K562 (cell line): ENCODE measurements around the gene TTC33. TPM values are rescaled to one million over a fixed set of nuclear protein-coding genes. Genes with fewer than 3 reads are reported as not detected.
A peak's percentile ranks its signal among the peaks of the same experiment; 100 is the strongest.

Source experiments
- ATAC-seq: fragments of 200-7000 bp; cut with Tn5 transposase; 3 replicates; pipeline ENCODE4 v1.9.1; 2020; ENCODE audit warnings: moderate library complexity
- BruUV-seq: library from RNA; stranded (reverse); fragments of 400-500 nt; replicated peaks from 2 replicates; lab custom pipeline; 2021; lab: Mats Ljungman, UMichigan
- CTCF ChIA-PET: fragments of 300-600 bp; formaldehyde crosslinking; extraction: SDS; loops from one replicate; lab custom pipeline; 2021; ENCODE audit warnings: low intra/inter-chr PET ratio; lab: Yijun Ruan, JAX
- POLR2A ChIA-PET: fragments of 300-600, 350-650 bp; sonication (Branson Sonifier 250); formaldehyde crosslinking; extraction: SDS; loops from one replicate; lab custom pipeline; 2021; ENCODE audit warnings: antibody characterized with exemption, inconsistent platforms; lab: Yijun Ruan, JAX
- DNase-seq, 4 experiments: peaks; one replicate each; pipeline versions ENCODE4 v3.0.0 to v3.0.0-alpha.2; 2011 to 2018; ENCODE audit warnings: low spot score in 3 of 4, mixed read lengths in 3 of 4; ENCODE audit errors: extremely low read depth in 1 of 4
- FAIRE-seq: peaks from 2 replicates; lab custom pipeline; 2011; peaks lifted over from hg19 to GRCh38; lab: Jason Lieb, UNC
- H2AFZ ChIP-seq: 2 replicates; pipeline ENCODE4 v1.6.0; 2011; ENCODE audit warnings: low read depth, low read length, control low read depth, inconsistent platforms
- H3K27ac ChIP-seq: fragments of 200-600 bp; 3 replicates; pipeline ENCODE4 v1.8.0; 2011; ENCODE audit warnings: low read depth, mild to moderate bottlenecking, control low read depth, inconsistent platforms, low read length, moderate library complexity, mixed read lengths; ENCODE audit errors: extremely low read depth
- H3K27me3 ChIP-seq, 2 experiments: fragments of 300-600 bp in 1 of 2; 2 replicates in 1 of 2; 3 replicates in 1 of 2; pipeline versions ENCODE4 v1.6.0 to v1.8.0; 2011; ENCODE audit warnings: inconsistent platforms in 2 of 2, low read length in 2 of 2, mild to moderate bottlenecking in 1 of 2, mixed read lengths in 1 of 2, moderate library complexity in 1 of 2; ENCODE audit not compliant: control insufficient read depth in 2 of 2, insufficient read depth in 2 of 2
- H3K36me3 ChIP-seq: fragments of 300-600 bp; 3 replicates; pipeline ENCODE4 v1.8.0; 2011; ENCODE audit warnings: mild to moderate bottlenecking, low read length, inconsistent platforms; ENCODE audit not compliant: control insufficient read depth, insufficient read depth
- H3K4me1 ChIP-seq, 2 experiments: fragments of 200-600 bp in 1 of 2; replicated peaks in 1 of 2; 2 replicates in 1 of 2; 3 replicates in 1 of 2; pipeline versions ENCODE4 v1.5.1 to v1.8.0; 2011; ENCODE audit warnings: inconsistent platforms in 2 of 2, low read length in 2 of 2, mild to moderate bottlenecking in 1 of 2, mixed read lengths in 1 of 2, moderate library complexity in 1 of 2; ENCODE audit not compliant: control insufficient read depth in 2 of 2, insufficient read depth in 2 of 2
- H3K4me2 ChIP-seq: 2 replicates; pipeline ENCODE4 v1.6.1; 2011; ENCODE audit warnings: low read length, control low read depth, inconsistent platforms, mixed read lengths; ENCODE audit not compliant: insufficient read depth
- H3K4me3 ChIP-seq: fragments of 200-600 bp; sonication (generic), shearing (Covaris generic); 2 replicates; pipeline ENCODE4 v1.5.1; 2016; ENCODE audit warnings: control low read depth, inconsistent platforms
- H3K79me2 ChIP-seq: fragments of 200-600 bp; 3 replicates; pipeline ENCODE4 v1.8.0; 2011; ENCODE audit warnings: low read length, inconsistent platforms; ENCODE audit not compliant: control insufficient read depth, insufficient read depth
- H3K9ac ChIP-seq, 2 experiments: 2 replicates each; pipeline versions ENCODE4 v1.6.0 to v1.6.1; 2011; ENCODE audit warnings: low read depth in 2 of 2, low read length in 2 of 2, control low read depth in 1 of 2, inconsistent platforms in 1 of 2, mild to moderate bottlenecking in 1 of 2, mixed read lengths in 1 of 2; ENCODE audit not compliant: insufficient read depth in 1 of 2
- H3K9me1 ChIP-seq: one replicate; pipeline ENCODE4 v1.6.0; 2011; ENCODE audit warnings: inconsistent platforms, mild to moderate bottlenecking, low read length, moderate library complexity; ENCODE audit not compliant: control insufficient read depth, insufficient read depth
- H3K9me3 ChIP-seq: replicated peaks from 2 replicates; pipeline ENCODE4 v1.5.1; 2011; ENCODE audit warnings: low read depth, low read length, inconsistent platforms; ENCODE audit not compliant: control insufficient read depth, insufficient read depth
- H4K20me1 ChIP-seq: replicated peaks from 2 replicates; pipeline ENCODE4 v1.6.1; 2011; ENCODE audit warnings: low read length, inconsistent platforms, mixed read lengths; ENCODE audit not compliant: control insufficient read depth, insufficient read depth
- E2F4 ChIP-seq: sonication (generic); formaldehyde crosslinking; IDR thresholded peaks from 2 replicates; pipeline ENCODE4 v1.8.0; 2022; ENCODE audit warnings: mild to moderate bottlenecking, low read depth, missing genetic modification reagents
- MEIS2 ChIP-seq: fragments of 450-650 bp; IDR thresholded peaks from 2 replicates; pipeline ENCODE4 v1.6.1; 2014; ENCODE audit warnings: mild to moderate bottlenecking; ENCODE audit not compliant: partially characterized antibody
- PBX2 ChIP-seq, 2 experiments: IDR thresholded peaks in 1 of 2; conservative IDR thresholded peaks in 1 of 2; 2 replicates each; pipeline ENCODE4 v1.6.1; 2016; ENCODE audit warnings: low read depth in 2 of 2, mild to moderate bottlenecking in 1 of 2, missing compliant biosample characterization in 1 of 2, missing genetic modification characterization in 1 of 2, moderate library complexity in 1 of 2
- POLR2A ChIP-seq: fragments of 450-650 bp; conservative IDR thresholded peaks from 2 replicates; pipeline ENCODE4 v1.6.1; 2016
- SAFB ChIP-seq: fragments of 200-400 bp; formaldehyde crosslinking; IDR thresholded peaks from 2 replicates; pipeline ENCODE4 v1.6.1; 2017; ENCODE audit warnings: low read depth, low read length, borderline replicate concordance
- WGBS: fragments of 100-300 bp; shearing (Covaris generic); methylation state at CpG from one replicate; pipeline ENCODE4 v1.1.6; 2016; ENCODE audit warnings: low coverage, mixed read lengths; ENCODE audit not compliant: insufficient coverage; ENCODE audit errors: missing lambda C conversion rate; 5-methylcytosine and 5-hydroxymethylcytosine counted together
- in situ Hi-C: fragments of 300-500 bp; cut with MboI; formaldehyde crosslinking; loops from 4 replicates; pipeline ENCODE4 v1.15.0; 2018; ENCODE audit warnings: inconsistent platforms, mixed read lengths
- intact Hi-C: fragments of 100-400 bp; cut with micrococcal nuclease; formaldehyde crosslinking; loops from 2 replicates; pipeline ENCODE4 v1.14.2; 2022
- polyA plus RNA-seq, 8 experiments: library from polyadenylated mRNA; depleted of rRNA in 4 of 8; stranded (reverse) in 5 of 8; unstranded in 3 of 8; fragments of >200 nt; fragmentation: Nextera tagmentation in 2 of 8; fragmentation: Illumina TruSeq in 1 of 8; extraction: Ambion mirVana in 2 of 8; extraction: Trizol in 1 of 8; gene quantifications; 2 replicates each; pipeline versions ENCODE4 v1.2.1 to v1.2.3, GENCODE V29; 2011 to 2014; ENCODE audit warnings: inconsistent platforms in 1 of 8, missing spikeins in 1 of 8
- total RNA-seq, 7 experiments: library from RNA; depleted of rRNA in 6 of 7; stranded (reverse); fragments of >200 nt in 6 of 7; fragmentation: Illumina TruSeq in 2 of 7; extraction: Trizol in 2 of 7; gene quantifications; 2 replicates each; pipeline versions ENCODE4 v1.2.1 to v1.2.3, GENCODE V29; 2011 to 2021; ENCODE audit warnings: low replicate concordance in 1 of 7
- TF ChIP-seq, protein P1 (sequence below): fragments of 450-650 bp; IDR thresholded peaks from 2 replicates; pipeline ENCODE4 v1.6.1; 2016
- TF ChIP-seq, protein P2 (sequence below): IDR thresholded peaks from 2 replicates; pipeline ENCODE4 v1.6.1; 2011; ENCODE audit warnings: borderline replicate concordance, low read depth, mild to moderate bottlenecking, moderate library complexity, low read length; ENCODE audit not compliant: insufficient read depth, poor library complexity, severe bottlenecking

TTC33 gene
- total and polyA plus RNA-seq, 9 of the 15 experiments (the other 6 are each of a cell fraction or from before 2014, with no cell fraction given) = 11.5 to 24.9 (median 21.1) TPM

DNA sequence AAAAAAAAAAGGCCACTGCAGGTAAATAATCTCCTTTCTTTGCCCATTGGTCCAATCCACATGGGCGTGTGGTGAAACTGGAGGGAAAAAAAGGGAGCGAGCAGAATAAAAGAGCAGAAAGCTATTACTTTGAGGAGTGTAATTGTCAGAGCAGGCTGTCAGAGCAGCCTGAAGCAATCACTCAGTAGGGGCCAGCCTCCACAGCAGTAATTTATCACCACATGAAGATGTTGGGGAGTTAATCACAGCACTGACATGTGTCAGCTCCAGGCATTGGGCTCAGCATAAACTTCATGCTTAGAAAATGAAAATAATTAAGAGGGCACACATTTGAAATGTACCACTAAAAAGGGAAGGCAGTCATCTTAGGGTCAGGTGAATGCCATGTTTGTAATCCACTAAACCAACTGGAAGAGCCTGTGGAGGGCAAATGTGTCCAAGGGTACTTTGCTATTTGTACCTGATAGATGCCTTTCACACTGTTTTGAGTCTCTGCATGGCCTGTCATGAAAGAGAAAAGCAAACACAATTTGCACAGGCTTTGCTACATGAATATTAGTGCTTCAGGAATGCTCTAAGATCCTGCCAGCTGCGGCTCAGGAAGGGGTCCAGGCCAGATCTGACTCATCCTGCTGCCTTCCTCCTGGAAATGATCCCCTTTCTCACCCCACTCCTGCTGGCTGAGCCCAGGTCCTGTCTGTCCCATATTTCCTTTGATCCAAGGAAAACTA is 79.0 kb downstream of the TTC33 start:
- Histone ChIP-seq H3K79me2 (no peaks in the 10 kb centered on the region), H3K9ac (no peak overlapping the region), H3K4me2 (no peak overlapping the region), H3K4me1 (peaks cover 0 to 23% of the 10 kb centered on the region in 2 experiments; a peak in 2 of 5 replicates), H3K27me3 (peaks cover 14% of the 10 kb centered on the region in 2 experiments), H3K27ac (no peak overlapping the region), H2AFZ (no peak overlapping the region), H3K36me3 (no peaks in the 10 kb centered on the region), H3K4me3 (no peak overlapping the region), H3K9me3 (no peaks in the 10 kb centered on the region), H3K9me1 (no peaks in the 10 kb centered on the region), H4K20me1 (no peaks in the 10 kb centered on the region)
- in situ Hi-C loops (loop anchor here (25.0 kb wide), 1 partner anchor 739 kb away; no protein-coding TSS in a partner anchor), intact Hi-C loops (no loop called here)
- DNase-seq = no peak
- ATAC-seq = no peak
- POLR2A ChIA-PET = interaction anchor here (0.6 to 1.0 kb wide), 3 partner anchors 7 to 69 kb away, joined by 3 read pairs; no protein-coding TSS in a partner anchor
- WGBS = 6% methylated on average over 3 of the region's 3 CpGs
- BruUV-seq = no TSS peak
- CTCF ChIA-PET = no interaction called here
- FAIRE-seq = no peak
- TF ChIP-seq, protein P1, sequence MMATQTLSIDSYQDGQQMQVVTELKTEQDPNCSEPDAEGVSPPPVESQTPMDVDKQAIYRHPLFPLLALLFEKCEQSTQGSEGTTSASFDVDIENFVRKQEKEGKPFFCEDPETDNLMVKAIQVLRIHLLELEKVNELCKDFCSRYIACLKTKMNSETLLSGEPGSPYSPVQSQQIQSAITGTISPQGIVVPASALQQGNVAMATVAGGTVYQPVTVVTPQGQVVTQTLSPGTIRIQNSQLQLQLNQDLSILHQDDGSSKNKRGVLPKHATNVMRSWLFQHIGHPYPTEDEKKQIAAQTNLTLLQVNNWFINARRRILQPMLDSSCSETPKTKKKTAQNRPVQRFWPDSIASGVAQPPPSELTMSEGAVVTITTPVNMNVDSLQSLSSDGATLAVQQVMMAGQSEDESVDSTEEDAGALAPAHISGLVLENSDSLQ = peak; percentile 32; the same call in 1 of the 2 replicates
- TF ChIP-seq E2F4 (no peak), MEIS2 (peak; percentile 52), POLR2A (no peak), SAFB (no peak), PBX2 (CRISPR knock-in tag; IDR thresholded peaks at IDR 0.05; ENCODE audit: low read depth) (no peak), PBX2 (tag; conservative IDR thresholded peaks at IDR 0.05; ENCODE audit: low read depth) (peak; percentile 47)
- TF ChIP-seq, protein P2, sequence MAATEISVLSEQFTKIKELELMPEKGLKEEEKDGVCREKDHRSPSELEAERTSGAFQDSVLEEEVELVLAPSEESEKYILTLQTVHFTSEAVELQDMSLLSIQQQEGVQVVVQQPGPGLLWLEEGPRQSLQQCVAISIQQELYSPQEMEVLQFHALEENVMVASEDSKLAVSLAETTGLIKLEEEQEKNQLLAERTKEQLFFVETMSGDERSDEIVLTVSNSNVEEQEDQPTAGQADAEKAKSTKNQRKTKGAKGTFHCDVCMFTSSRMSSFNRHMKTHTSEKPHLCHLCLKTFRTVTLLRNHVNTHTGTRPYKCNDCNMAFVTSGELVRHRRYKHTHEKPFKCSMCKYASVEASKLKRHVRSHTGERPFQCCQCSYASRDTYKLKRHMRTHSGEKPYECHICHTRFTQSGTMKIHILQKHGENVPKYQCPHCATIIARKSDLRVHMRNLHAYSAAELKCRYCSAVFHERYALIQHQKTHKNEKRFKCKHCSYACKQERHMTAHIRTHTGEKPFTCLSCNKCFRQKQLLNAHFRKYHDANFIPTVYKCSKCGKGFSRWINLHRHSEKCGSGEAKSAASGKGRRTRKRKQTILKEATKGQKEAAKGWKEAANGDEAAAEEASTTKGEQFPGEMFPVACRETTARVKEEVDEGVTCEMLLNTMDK = no peak
